Endothelial cell of umbilical vein (primary cell): ENCODE results near the gene GPALPP1.

ENCODE experiments used
- EZH2 ChIP-seq: IDR thresholded peaks from 2 replicates; pipeline ENCODE4 v1.6.1; 2012; ENCODE audit warnings: borderline replicate concordance, low read depth, mild to moderate bottlenecking, moderate library complexity, low read length, inconsistent platforms; ENCODE audit not compliant: severe bottlenecking
- FOS ChIP-seq: IDR thresholded peaks from 2 replicates; pipeline ENCODE4 v1.6.1; 2011; ENCODE audit warnings: mild to moderate bottlenecking, low read length, moderate library complexity, borderline replicate concordance; ENCODE audit not compliant: insufficient read depth
- GATA2 ChIP-seq: IDR thresholded peaks from 2 replicates; pipeline ENCODE4 v1.7.0; 2011; ENCODE audit warnings: low read depth, mild to moderate bottlenecking, moderate library complexity, mixed read lengths, low read length; ENCODE audit not compliant: insufficient read length, insufficient read depth
- JUN ChIP-seq: IDR thresholded peaks from 2 replicates; pipeline ENCODE4 v1.6.1; 2011; ENCODE audit warnings: borderline replicate concordance, low read depth; ENCODE audit not compliant: insufficient read length, insufficient read depth
- MYC ChIP-seq: IDR thresholded peaks from one replicate; pipeline ENCODE4 v1.6.1; 2011; ENCODE audit warnings: mild to moderate bottlenecking, low read depth, low read length
- POLR2A ChIP-seq: IDR thresholded peaks from 2 replicates; pipeline ENCODE4 v1.6.1; 2012; ENCODE audit warnings: low read depth, mild to moderate bottlenecking, control low read depth, low read length
- POLR2AphosphoS5 ChIP-seq: IDR thresholded peaks from 2 replicates; pipeline ENCODE4 v1.6.1; 2012; ENCODE audit warnings: low read depth, mild to moderate bottlenecking, control low read depth, low read length, moderate library complexity; ENCODE audit not compliant: insufficient read depth
- TF ChIP-seq, protein P1 (sequence below), 2 donors: IDR thresholded peaks; 1 replicate in 1 of 2; 2 replicates in 1 of 2; pipeline ENCODE4 v1.5.1; 2011; ENCODE audit warnings: low read length in 2 of 2, mild to moderate bottlenecking in 2 of 2, moderate library complexity in 2 of 2, control low read depth in 1 of 2, inconsistent platforms in 1 of 2, low read depth in 1 of 2; ENCODE audit not compliant: insufficient read depth in 1 of 2; ENCODE audit errors: extremely low read depth in 1 of 2
- TF ChIP-seq, protein P2 (sequence below): IDR thresholded peaks from 2 replicates; pipeline ENCODE4 v1.6.1; 2011; ENCODE audit not compliant: insufficient read depth, insufficient read length

DNA sequence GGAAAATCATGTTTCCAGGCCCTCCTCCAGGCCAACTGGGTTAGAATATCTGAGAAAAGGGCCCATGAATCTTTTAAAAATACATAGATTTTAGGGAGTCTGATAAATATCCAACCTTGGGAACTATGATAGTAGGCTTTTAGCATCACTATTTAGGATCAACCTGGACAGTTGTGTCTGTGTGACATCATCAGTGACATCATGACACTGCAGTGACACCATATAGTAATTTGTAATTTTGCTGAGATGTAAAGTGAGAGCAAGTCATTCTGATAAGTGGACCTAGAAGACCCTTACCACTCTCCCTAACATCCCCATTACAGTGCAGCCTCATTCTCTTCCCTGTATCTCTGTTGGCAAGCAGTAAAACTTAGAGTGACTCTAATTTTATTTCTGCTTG is 14.1 kb downstream of the GPALPP1 start:
- TF ChIP-seq, protein P1, sequence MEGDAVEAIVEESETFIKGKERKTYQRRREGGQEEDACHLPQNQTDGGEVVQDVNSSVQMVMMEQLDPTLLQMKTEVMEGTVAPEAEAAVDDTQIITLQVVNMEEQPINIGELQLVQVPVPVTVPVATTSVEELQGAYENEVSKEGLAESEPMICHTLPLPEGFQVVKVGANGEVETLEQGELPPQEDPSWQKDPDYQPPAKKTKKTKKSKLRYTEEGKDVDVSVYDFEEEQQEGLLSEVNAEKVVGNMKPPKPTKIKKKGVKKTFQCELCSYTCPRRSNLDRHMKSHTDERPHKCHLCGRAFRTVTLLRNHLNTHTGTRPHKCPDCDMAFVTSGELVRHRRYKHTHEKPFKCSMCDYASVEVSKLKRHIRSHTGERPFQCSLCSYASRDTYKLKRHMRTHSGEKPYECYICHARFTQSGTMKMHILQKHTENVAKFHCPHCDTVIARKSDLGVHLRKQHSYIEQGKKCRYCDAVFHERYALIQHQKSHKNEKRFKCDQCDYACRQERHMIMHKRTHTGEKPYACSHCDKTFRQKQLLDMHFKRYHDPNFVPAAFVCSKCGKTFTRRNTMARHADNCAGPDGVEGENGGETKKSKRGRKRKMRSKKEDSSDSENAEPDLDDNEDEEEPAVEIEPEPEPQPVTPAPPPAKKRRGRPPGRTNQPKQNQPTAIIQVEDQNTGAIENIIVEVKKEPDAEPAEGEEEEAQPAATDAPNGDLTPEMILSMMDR (IDR thresholded peaks at IDR 0.05; ENCODE audit: extremely low read depth in 1 of 2, insufficient read depth in 1 of 2, low read depth in 1 of 2, low read length in 2 of 2): no peak
- TF ChIP-seq POLR2AphosphoS5: no peak
- no peak for TF ChIP-seq EZH2
- TF ChIP-seq POLR2A: no peak
- TF ChIP-seq, protein P2, sequence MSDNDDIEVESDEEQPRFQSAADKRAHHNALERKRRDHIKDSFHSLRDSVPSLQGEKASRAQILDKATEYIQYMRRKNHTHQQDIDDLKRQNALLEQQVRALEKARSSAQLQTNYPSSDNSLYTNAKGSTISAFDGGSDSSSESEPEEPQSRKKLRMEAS: no peak
- no peak for TF ChIP-seq GATA2
- no peak for TF ChIP-seq FOS
- TF ChIP-seq JUN: no peak
- no peak for TF ChIP-seq MYC
